Colonic mucosa (tissue), 4 donors: ENCODE results near the gene CENPQ. TPM values are rescaled to one million over a fixed set of nuclear protein-coding genes. Genes with fewer than 3 reads are reported as not detected.

Experiments used
- DNase-seq: peaks from one replicate; pipeline ENCODE4 v3.0.0-alpha.2; 2020
- H3K27ac ChIP-seq: fragments of 200-600 bp; one replicate; pipeline ENCODE4 v1.8.0; 2021
- H3K27me3 ChIP-seq: fragments of 200-600 bp; one replicate; pipeline ENCODE4 v1.8.0; 2021
- H3K36me3 ChIP-seq: fragments of 200-600 bp; one replicate; pipeline ENCODE4 v1.8.0; 2021
- H3K4me1 ChIP-seq: fragments of 200-600 bp; one replicate; pipeline ENCODE4 v1.8.0; 2021; ENCODE audit warnings: mild to moderate bottlenecking
- H3K4me3 ChIP-seq: fragments of 200-600 bp; one replicate; pipeline ENCODE4 v1.8.0; 2021
- H3K9ac ChIP-seq, 2 donors: one replicate each; pipeline ENCODE4 v1.7.0; 2013; ENCODE audit warnings: control low read depth in 2 of 2, low read depth in 2 of 2, low read length in 2 of 2
- H3K9me3 ChIP-seq: fragments of 200-600 bp; one replicate; pipeline ENCODE4 v1.8.0; 2021
- CTCF ChIP-seq: fragments of 200-600 bp; IDR thresholded peaks from one replicate; pipeline ENCODE4 v1.8.0; 2022; ENCODE audit warnings: antibody characterized with exemption, mild to moderate bottlenecking
- intact Hi-C: fragments of 100-400 bp; cut with DNase I; formaldehyde crosslinking; loops from one replicate; pipeline ENCODE4 v1.14.1; 2022
- total RNA-seq, 2 donors: library from RNA; stranded (reverse); fragmentation: NEBNext Ultra II Directional in 1 of 2; extraction: Animal tissue kit (Norgen Biotek cat#: 25700) in 1 of 2; gene quantifications; one replicate each; pipeline ENCODE4 v1.2.1, GENCODE V29; 2021
- donor health status: healthy.
- donor health status: DM: no; HTN: no; CAD: no.
- donor health status: DM: no; HTN: no; CAD: no.

CENPQ gene
- total RNA-seq, 2 donors from 2014 or later = 3.7 to 3.9 TPM

GRCh38 chr6:49516147-49516505, 53.0 kb downstream of the CENPQ start:
- intact Hi-C loops = no loop called here
- H3K9me3 ChIP-seq = no peaks in the 10 kb centered on the region
- no peaks in the 10 kb centered on the region for H3K36me3 ChIP-seq
- no peak for DNase-seq
- no peaks in the 10 kb centered on the region for H3K27me3 ChIP-seq
- H3K27ac ChIP-seq = no peak overlapping the region
- H3K9ac ChIP-seq = no peak overlapping the region
- TF ChIP-seq CTCF = no peak
- no peaks in the 10 kb centered on the region for H3K4me1 ChIP-seq
- no peak overlapping the region for H3K4me3 ChIP-seq

GRCh38 chr6:49517919-49518318, 54.7 kb downstream of the CENPQ start:
- no peak overlapping the region for H3K27ac ChIP-seq
- TF ChIP-seq CTCF = no peak
- DNase-seq = no peak
- H3K36me3 ChIP-seq = no peaks in the 10 kb centered on the region
- H3K4me3 ChIP-seq = no peak overlapping the region
- H3K9me3 ChIP-seq = no peaks in the 10 kb centered on the region
- H3K9ac ChIP-seq = no peak overlapping the region
- H3K27me3 ChIP-seq = no peaks in the 10 kb centered on the region
- no peaks in the 10 kb centered on the region for H3K4me1 ChIP-seq
- intact Hi-C loops = no loop called here

- no peaks in the 10 kb centered on the region for H3K27me3 ChIP-seq
- DNase-seq = no peak
- intact Hi-C loops = no loop called here
- H3K4me1 ChIP-seq = peaks cover 5% of the 10 kb centered on the region
- H3K4me3 ChIP-seq = no peak overlapping the region
- H3K27ac ChIP-seq = no peak overlapping the region
- no peaks in the 10 kb centered on the region for H3K9me3 ChIP-seq
- TF ChIP-seq CTCF = no peak
- H3K36me3 ChIP-seq = no peaks in the 10 kb centered on the region
- H3K9ac ChIP-seq = no peak overlapping the region
Observed at GRCh38 chr6:49519660-49520059, 56.5 kb downstream of the CENPQ start.

- H3K36me3 ChIP-seq = no peaks in the 10 kb centered on the region
- H3K4me3 ChIP-seq = no peak overlapping the region
- no peaks in the 10 kb centered on the region for H3K27me3 ChIP-seq
- peak overlapping the region; percentile 48 for H3K27ac ChIP-seq
- no peaks in the 10 kb centered on the region for H3K9me3 ChIP-seq
- no peak overlapping the region for H3K9ac ChIP-seq
- DNase-seq = peak; percentile 41
- intact Hi-C loops = no loop called here
- H3K4me1 ChIP-seq = peaks cover 8% of the 10 kb centered on the region
- no peak for TF ChIP-seq CTCF
Observed at GRCh38 chr6:49522710-49523593, 59.8 kb downstream of the CENPQ start.

GRCh38 chr6:49523901-49524300, 60.7 kb downstream of the CENPQ start:
- H3K27me3 ChIP-seq = no peaks in the 10 kb centered on the region
- no peaks in the 10 kb centered on the region for H3K9me3 ChIP-seq
- no peak overlapping the region for H3K4me3 ChIP-seq
- H3K36me3 ChIP-seq = no peaks in the 10 kb centered on the region
- peaks cover 8% of the 10 kb centered on the region for H3K4me1 ChIP-seq
- no peak overlapping the region for H3K9ac ChIP-seq
- DNase-seq = no peak
- TF ChIP-seq CTCF = no peak
- intact Hi-C loops = no loop called here
- H3K27ac ChIP-seq = no peak overlapping the region
